DMS 273 (cell line): ENCODE data around the gene NPAT.
"Not testable (repeated sequence)": the region's sequence is repeated elsewhere in the genome, so short reads cannot be mapped to it uniquely, and the experiment has no call there.

ENCODE experiments used
- DNase-seq: peaks from one replicate; lab custom pipeline; 2025; ENCODE audit not compliant: unreplicated experiment; lab: John Stamatoyannopoulos, UW

NPAT gene

DNA sequence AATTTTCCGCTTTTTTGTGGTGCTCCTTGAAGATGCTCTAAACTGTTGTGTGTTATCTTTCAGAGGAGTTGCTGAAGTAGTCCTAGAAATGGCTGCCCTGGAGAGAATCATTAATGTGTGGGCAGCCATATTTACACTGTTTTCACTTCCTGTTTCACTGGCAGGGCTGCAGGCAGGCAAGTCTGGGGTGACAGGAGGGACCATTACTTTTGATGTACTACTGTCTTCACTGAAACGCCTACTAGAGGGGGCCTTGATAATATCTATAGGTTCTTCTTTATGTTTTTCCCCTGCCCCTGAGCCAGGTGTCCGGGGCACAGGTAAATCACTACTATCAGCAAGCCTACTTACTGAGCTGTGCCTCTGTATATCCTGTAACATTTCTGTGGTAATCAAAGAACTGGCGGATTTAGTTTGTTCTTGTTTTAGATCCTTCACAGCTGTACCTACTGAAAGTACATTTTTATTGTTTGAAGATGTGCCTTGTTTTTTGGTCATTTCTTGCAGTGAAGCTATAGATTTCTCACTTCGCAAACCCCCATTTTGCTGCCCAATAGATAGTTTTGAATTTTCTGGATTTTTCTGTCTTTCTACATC lies 61.4 kb downstream of the NPAT start:
- no peak for DNase-seq

DNA sequence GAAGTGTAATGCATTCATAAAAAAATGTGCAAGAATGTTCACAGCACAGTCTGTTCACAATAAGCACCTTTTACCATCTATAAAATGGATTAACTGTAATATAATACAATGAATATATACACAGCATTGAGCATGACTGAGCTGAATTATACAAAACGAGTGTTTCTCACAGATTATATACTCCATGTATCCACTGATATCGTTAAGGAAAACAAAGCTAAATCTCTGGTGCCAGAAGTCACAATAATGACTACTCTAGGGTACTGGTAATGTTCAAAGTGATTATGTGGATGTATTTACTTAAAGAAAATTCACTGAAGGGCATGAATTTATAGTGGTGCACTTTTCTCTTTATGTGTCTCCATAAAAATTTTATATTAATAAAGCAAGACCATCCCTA lies 67.8 kb downstream of the NPAT start:
- no peak for DNase-seq

DNA sequence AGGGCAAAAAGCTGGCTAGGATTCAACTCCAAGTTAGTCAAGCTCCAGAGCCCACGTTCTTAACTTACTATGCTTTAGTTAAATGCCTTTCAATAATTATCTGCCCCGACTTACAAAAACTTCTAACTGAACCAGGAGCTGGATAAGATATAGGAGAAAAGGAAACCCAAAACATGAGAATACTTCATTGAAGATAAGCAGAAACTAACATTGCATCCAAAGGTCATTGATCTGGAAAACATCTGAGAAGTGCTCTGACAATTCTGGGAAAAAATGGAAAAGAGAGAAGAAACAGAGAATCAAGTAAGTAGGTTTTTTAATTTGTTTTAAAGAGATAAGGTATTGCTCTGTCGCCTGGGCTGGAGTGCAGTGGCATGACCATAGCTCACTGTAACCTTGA lies 73.9 kb downstream of the NPAT start:
- no peak for DNase-seq

DNA sequence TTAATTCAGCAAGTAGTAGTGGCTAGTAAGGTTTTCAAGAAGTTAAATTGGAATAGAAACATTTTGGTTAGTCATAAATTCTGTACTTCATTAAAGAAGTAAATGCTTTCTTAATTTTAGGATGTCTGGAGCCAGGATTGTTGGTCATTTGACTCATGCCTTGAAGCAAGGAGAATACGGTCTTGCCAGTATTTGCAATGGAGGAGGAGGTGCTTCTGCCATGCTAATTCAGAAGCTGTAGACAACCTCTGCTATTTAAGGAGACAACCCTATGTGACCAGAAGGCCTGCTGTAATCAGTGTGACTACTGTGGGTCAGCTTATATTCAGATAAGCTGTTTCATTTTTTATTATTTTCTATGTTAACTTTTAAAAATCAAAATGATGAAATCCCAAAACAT lies 75.3 kb downstream of the NPAT start:
- no peak for DNase-seq

DNA sequence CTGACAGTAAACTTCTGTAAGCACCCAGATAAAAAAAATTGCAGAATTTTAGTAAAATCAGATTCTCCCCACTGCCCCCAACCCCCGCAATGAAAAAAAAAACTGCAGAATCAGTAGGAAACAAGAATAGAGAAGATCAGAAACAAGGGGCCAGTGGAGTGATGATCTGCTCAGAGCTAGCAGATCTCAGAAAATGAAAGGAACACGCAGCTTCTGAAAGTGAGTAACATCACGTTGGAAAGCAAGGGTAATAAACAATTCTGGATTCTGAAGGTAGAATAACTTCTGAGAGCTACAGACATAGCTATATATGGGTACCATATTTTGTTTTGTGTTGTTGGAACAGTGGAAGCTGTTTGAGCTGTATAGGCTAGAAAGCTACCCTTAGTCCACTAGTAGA lies 77.8 kb downstream of the NPAT start:
- no peak for DNase-seq

DNA sequence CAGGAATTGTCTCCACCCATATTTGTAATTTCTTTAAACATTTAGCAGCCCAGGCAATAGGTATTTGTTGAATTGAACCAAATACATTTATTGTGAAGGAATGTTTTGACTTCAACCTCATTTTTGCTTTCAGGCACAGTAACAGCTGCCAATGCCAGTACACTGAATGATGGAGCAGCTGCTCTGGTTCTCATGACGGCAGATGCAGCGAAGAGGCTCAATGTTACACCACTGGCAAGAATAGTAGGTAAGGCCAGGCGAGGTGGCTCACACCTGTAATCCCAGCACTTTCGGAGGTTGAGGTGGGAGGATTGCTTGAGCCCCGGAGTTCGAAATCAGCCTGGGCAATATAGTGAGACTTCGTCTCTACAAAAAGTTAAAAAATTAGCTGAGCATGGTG lies 80.1 kb downstream of the NPAT start:
- no peak for DNase-seq

DNA sequence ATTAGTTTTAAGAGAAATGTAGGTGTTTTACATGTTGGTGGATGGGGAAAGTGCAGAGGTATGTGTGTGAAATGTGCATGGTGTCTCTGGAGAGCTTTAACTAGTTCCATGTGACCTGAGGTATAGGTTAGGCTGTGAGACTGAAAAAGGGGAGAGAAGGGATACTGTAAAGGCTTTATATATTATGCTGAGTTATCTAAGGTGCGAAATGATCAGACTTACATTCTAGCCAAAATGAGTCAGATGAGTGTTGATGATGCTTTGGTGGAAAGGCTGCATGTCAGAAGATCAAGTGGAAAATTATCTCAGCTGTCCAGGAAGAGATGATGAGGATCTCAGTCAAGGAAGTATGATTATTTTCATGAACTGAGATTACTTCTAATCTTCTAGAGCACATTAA lies 85.2 kb downstream of the NPAT start:
- DNase-seq: no peak

DNA sequence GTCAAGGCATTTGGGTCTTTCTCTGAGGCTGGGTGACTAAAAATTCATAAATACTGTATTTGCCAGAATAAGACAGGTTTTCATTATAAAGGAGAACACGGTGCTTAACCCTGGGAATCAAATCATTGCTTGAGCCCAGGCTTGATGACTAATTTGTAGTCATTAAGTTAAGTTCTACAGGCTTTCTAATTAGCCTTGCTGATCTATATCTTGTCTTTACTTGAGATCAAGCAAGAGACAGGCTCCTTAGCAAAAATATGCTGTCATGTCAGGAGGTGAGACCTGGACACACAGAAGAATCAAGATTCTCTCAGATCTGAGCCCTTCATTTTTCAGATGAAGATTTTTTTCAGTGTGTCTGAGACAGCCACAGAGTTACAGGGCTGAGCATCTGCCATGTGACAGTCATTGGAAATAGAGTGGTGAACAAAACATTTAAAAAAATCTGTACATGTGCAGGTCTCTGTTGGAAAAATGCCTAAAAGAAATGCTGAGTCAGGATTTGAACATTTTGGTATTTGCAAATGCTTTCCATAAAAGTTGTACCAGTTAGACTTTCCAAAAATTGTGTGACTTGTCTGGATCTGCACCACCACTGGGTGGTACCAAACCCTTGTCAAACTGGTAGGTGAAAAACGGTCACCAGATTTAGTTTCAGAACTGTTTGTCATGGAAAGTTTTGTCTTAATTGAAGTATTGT lies 86.4 kb downstream of the NPAT start:
- peak; percentile 16 for DNase-seq

DNA sequence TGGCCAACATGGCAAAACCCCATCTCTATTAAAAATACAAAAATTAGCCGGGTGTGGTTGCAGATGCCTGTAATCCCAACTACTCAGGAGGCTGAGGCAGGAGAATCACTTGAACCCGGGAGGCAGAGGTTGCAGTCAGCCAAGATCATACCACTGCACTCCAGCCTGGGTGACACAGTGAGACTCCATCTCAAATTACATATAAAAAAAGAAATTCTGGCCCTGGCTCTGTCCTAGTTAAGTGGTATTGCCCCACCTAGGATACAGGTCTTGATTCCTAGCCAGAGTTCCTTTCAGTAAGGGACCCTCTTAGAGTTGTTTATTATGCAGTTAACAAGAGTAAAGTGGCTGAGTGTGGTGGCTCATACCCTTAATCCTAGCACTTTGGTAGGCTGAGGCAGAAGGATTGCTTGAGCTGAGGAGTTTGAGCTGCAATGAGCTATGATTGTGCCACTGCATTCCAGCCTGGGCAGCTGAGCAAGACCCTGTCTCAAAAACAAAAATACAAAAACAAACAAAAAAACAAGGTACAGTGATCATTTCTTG lies 89.4 kb downstream of the NPAT start:
- DNase-seq: not testable (repeated sequence)

DNA sequence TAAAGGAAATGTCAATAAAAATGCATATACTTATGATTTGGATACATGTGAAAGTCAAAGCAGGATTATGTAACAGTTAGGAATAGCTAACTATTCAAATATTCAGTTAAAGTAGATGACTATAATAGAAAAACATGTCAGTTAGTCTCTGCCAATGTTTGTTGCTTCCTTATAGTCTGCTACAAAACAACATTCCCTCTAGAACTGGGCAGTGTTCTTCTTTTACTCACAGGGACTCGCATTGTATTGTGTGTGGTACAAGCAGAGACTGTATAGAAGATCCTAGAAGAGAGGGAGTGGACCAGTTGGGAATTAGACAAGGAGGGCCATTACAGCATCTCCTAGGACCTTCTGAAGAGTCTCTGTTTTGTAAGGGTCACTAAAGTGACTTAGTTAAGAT lies 90.4 kb downstream of the NPAT start:
- DNase-seq: no peak

DNA sequence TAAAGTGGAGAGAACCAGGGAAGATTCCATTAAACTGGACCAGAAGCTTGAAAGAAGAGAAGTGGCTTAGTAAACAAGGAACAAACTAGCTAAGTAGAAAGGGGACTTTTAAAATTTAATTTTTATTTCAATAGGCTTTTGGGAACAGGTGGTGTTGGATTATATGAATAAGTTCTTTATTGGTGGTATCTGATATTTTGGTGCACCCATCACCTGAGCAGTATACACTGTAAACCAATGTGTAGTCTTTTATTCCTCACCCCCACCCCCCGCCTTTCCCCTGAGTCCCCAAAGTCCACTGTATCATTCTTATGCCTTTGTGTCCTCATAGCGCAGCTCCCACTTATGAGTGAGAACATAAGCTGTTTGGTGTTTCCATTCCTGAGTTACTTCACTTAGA lies 93.7 kb downstream of the NPAT start:
- no peak for DNase-seq

DNA sequence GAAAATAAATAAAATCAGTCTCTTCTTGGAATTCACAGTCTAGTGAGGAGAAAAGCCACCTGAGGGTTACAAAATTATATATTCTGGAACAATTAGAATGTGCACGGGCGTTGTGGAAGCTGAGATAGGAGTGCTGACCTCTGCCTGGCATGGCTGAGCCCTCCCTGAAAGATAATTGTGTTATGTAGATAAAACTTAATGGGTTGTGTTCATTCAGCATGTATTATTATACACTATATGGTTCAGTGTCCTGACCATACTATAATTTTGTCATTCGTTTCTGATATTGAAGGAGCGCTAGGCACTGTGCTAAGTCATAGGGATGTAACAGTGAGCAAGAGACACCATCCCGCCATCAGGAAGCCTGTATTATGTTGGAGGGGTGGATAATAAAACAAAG lies 97.3 kb downstream of the NPAT start:
- no peak for DNase-seq

DNA sequence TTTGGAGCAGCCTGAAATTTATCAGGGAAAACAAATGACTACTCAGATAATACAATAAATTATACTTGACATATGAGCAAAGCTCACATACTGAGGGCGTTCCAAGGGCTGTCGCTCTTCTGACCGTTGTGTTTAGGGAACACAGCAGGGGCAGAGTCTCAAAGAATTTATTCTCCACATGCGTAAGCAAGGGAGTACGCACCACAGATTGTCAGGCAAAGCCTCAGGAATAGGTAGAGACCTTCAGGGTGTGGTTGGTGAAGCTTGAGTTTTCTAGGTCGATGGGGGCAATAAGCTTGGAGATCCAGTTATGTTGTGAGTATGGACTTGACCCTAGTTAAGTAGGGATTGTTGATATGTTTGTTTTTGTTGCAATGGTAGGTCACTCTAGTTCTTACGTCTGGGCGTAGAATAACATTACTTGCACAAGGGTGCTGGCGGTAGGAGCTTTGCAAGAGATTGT lies 100.2 kb downstream of the NPAT start:
- DNase-seq: peak; percentile 52

DNA sequence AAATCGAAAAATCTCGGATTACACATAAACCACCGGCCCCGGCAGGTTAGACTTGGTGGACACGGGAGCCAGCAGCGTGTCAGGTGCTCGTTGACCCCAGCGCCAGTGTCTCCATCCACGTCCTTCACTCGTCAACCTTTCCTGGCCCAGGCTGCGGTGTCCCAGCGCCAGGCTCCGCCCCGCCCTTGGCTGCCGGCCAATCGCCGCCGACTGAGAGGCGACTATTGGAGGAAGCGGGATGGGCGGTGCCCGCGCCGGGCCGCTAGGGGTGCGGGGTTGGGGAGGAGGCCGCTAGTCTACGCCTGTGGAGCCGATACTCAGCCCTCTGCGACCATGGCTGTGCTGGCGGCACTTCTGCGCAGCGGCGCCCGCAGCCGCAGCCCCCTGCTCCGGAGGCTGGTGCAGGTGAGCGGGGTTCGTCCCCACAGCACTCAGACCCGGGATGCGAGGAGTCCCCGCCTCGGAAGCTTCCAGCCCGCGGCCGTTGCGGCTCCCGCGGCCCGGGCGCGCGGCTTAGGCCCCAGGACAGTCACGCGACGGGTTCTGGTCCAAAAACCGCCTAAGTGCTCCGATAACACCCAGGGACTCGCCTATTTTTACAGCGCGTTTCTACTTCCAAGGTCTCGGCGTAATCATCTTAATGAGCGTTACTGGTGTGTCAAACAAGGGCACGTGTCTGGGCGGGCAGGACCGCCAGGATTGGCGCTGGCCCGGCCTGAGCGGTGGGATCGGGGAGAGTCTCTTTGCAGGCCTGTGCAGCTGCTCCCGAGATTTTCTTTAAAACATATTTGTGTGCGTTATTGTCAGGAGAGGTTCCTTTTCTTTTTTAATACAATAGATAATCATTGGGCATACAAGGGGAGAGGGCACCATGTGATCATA lies 100.9 kb downstream of the NPAT start, which contains the start of gene ACAT1:
ACAT1 (plus strand) TSS at position 294 of the 882 bp plus-strand sequence; CDS start at position 334, 40 bp downstream.
- DNase-seq: peak; percentile 96

DNA sequence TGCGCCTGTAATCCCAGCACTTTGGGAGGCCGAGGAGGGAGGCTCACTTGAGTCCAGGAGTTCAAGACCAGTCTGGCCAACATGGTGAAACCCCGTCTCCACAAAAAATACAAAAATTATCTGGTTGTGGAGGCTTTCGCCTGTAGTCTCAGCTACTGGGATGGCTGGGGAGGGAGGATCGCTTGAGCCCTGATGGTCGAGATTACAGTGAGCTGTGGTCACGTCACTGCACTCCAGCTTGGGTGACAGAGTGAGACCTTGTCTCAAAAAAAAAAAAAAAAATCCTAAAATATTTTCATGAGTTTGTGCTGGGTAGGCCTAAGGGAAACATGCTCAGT lies 101.5 kb downstream of the NPAT start:
- DNase-seq: not testable (repeated sequence)

DNA sequence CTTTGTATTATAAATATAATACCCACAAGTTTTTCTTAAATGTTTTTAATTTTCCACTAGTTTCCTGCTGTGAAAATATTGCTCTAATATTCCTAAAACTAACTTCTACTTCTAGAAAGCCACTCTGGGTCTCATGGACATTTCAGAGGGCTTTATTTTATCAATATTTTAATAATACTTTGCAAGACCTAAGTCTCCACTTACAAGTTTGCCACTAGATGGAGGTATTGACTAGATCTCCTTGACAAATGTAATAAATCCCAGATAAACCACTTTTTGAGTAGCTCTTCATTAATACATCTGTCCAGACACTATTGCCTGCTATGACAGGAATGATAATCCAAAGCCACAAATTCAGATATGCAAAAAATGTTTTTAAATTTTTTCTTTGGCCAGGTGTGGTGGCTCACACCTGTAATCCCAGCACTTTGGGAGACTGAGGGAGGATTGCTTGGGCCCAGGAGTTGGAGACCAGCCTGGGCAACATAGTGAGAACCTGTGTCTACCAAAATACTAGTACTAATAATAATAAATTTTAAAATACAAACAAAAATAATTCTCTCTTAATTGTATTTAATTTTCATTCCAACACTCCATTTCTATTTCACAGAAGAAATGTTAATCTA lies 104.6 kb downstream of the NPAT start:
- peak; percentile 54 for DNase-seq

DNA sequence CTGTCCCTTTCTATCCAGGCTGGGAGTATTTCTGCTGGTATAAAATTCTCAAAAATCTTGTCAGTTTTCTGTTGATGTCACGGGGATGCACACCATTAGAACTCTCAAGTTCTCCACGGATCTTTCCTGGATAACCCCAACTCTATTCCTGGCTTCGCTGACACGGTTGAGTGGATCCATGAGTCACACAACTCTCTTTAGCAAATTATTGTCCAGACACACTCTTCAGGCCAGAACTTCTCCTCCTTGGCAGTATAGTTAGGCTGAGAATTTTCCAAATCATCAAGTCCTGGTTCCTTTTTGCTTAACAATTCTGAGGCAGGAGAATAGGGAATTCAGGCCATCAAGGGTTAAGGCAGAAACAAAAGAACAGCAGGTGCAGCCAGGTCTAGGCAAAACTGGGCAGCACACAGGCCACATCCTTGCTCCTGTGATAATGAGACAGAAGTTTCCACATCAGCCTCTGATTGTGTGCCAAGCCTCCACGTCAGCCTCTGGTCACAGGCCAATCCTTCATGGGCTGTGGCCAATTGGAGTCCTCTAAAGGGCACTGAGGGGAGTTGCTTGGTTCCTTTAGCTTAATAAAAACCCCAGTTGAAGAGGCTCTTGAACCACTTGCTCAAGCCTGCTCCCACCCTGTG lies 106.8 kb downstream of the NPAT start:
- peak; percentile 88 for DNase-seq

DNA sequence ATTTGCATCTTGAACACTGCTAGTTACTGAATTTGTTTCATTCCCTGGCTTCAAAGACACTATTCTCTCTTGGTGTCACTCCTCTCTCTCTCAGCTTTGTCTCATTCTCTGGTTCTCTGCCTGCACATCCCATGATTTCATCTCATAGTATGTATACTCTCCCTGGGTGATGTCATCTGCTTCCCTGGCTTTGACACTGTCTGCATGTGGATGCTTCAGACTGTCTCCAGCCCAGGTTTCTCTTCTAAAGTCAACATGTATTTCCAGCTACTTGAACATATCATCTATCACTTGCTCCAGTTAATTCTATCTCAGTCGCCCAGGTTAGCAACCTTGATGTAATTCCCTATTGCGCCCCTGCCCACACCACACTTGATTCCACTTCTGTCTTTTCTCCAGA lies 110.4 kb downstream of the NPAT start:
- no peak for DNase-seq

DNA sequence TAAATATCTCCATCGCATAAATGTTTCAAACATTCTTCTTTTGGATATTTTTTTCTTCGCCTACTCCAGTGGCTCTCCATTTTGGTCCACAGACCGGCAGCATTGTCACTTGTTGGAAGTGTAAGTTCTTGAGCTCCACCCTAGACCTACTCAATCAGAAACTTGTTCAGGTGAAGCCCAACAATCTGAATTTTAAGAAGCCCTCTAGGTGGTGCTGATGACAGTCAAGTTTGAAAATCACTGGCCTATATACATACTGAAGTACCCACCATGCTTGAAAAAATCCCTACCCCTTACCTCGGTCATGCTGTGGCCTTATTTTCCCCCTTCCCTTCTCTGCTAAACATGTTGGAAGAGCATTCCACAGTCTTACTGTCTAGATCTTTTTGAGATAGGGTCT lies 111.3 kb downstream of the NPAT start:
- no peak for DNase-seq
